Stomach (tissue), 4 donors: ENCODE results near the gene LRRTM2.
"Not testable (repeated sequence)": the region's sequence is repeated elsewhere in the genome, so short reads cannot be mapped to it uniquely, and the experiment has no call there.

Experiments used
- CTCF ChIP-seq, 7 experiments: fragments of 450-650 bp in 4 of 7; fragments of 200-600 bp in 3 of 7; sonication (generic) in 3 of 7; IDR thresholded peaks; one replicate each; pipeline ENCODE4 v1.5.1; 2016 to 2019; ENCODE audit warnings: antibody characterized with exemption in 7 of 7, control low read depth in 2 of 7, mild to moderate bottlenecking in 1 of 7
- EP300 ChIP-seq: sonication (generic); formaldehyde crosslinking; IDR thresholded peaks from one replicate; pipeline ENCODE4 v1.6.1; 2017; ENCODE audit warnings: antibody characterized with exemption

- TF ChIP-seq CTCF (IDR thresholded peaks at IDR 0.05); EP300: not testable (repeated sequence)
Measured at GRCh38 chr5:138834853-138835252, 40.3 kb downstream of the LRRTM2 start.
